PFSK-1 (cell line): Measurements from ENCODE around the gene CCR3.

Experiments
- FOXP2 ChIP-seq: optimal IDR thresholded peaks from 2 replicates; pipeline ENCODE3; 2011; ENCODE audit warnings: borderline replicate concordance, control low read depth, inconsistent platforms; ENCODE audit not compliant: insufficient read depth; ENCODE audit errors: extremely low read length, extremely low read depth
- POLR2AphosphoS5 ChIP-seq: IDR thresholded peaks from 2 replicates; pipeline ENCODE4 v1.6.1; 2012; ENCODE audit warnings: low read depth, mild to moderate bottlenecking, control low read depth, low read length, moderate library complexity
- REST ChIP-seq, 2 experiments: IDR thresholded peaks; 2 replicates each; pipeline versions ENCODE4 v1.6.1 to v1.8.0; 2011 to 2012; ENCODE audit warnings: low read depth in 2 of 2, low read length in 2 of 2, control low read depth in 1 of 2, inconsistent platforms in 1 of 2, mild to moderate bottlenecking in 1 of 2, moderate library complexity in 1 of 2; ENCODE audit not compliant: insufficient read depth in 1 of 2
- SIN3A ChIP-seq: IDR thresholded peaks from 2 replicates; pipeline ENCODE4 v1.6.1; 2012; ENCODE audit warnings: mild to moderate bottlenecking, low read length, moderate library complexity, borderline replicate concordance; ENCODE audit not compliant: insufficient read depth
- TAF1 ChIP-seq: IDR thresholded peaks from 2 replicates; pipeline ENCODE4 v1.6.1; 2012; ENCODE audit warnings: low read length, control low read depth, borderline replicate concordance; ENCODE audit not compliant: insufficient read depth

Gene CCR3

GRCh38 chr3:46196261-46196957, 45.9 kb upstream of the CCR3 start:
- TF ChIP-seq REST (IDR thresholded peaks at IDR 0.05; ENCODE audit: insufficient read depth in 1 of 2, low read depth in 2 of 2, low read length in 2 of 2) (no peak), TAF1 (no peak), POLR2AphosphoS5 (no peak), SIN3A (no peak), FOXP2 (no peak)

- TF ChIP-seq FOXP2 (no peak), SIN3A (no peak), REST (IDR thresholded peaks at IDR 0.05; ENCODE audit: insufficient read depth in 1 of 2, low read depth in 2 of 2, low read length in 2 of 2) (no peak), TAF1 (no peak), POLR2AphosphoS5 (no peak)
These were observed 42.0 kb upstream of the CCR3 start for GRCh38 chr3:46200211-46200610.

- TF ChIP-seq TAF1, result no peak
- TF ChIP-seq REST (IDR thresholded peaks at IDR 0.05; ENCODE audit: insufficient read depth in 1 of 2, low read depth in 2 of 2, low read length in 2 of 2), result no peak
- no peak for TF ChIP-seq SIN3A
- no peak for TF ChIP-seq FOXP2
- no peak for TF ChIP-seq POLR2AphosphoS5
These were observed 41.5 kb upstream of the CCR3 start for GRCh38 chr3:46200790-46201189.

GRCh38 chr3:46202535-46202934, 39.7 kb upstream of the CCR3 start:
- TF ChIP-seq TAF1, result no peak
- TF ChIP-seq FOXP2, result no peak
- TF ChIP-seq SIN3A, result no peak
- TF ChIP-seq POLR2AphosphoS5, result no peak
- no peak for TF ChIP-seq REST (IDR thresholded peaks at IDR 0.05; ENCODE audit: insufficient read depth in 1 of 2, low read depth in 2 of 2, low read length in 2 of 2)
